Aorta (tissue), 5 donors: ENCODE results near the gene IP6K3. TPM values are rescaled to one million over a fixed set of nuclear protein-coding genes. Genes with fewer than 3 reads are reported as not detected.

Experiments
- ATAC-seq: fragments of 200-7000 bp; cut with Tn5 transposase; one replicate; pipeline ENCODE4 v1.9.1; 2022; ENCODE audit warnings: moderate library complexity; ENCODE audit not compliant: low FRiP score
- DNase-seq, 2 donors: peaks; one replicate each; pipeline ENCODE4 v3.0.0-alpha.2; 2020
- H3K27ac ChIP-seq, 2 donors: one replicate each; pipeline ENCODE4 v1.5.1; 2013; ENCODE audit warnings: low read length in 2 of 2, mild to moderate bottlenecking in 2 of 2, moderate library complexity in 2 of 2, control low read depth in 1 of 2, inconsistent platforms in 1 of 2, low read depth in 1 of 2
- H3K27me3 ChIP-seq, 2 donors: one replicate each; pipeline ENCODE4 v1.6.1; 2013; ENCODE audit warnings: control low read depth in 1 of 2, low read length in 1 of 2, mild to moderate bottlenecking in 1 of 2, moderate library complexity in 1 of 2; ENCODE audit not compliant: insufficient read depth in 2 of 2, control insufficient read depth in 1 of 2
- H3K36me3 ChIP-seq, 2 donors: one replicate each; pipeline ENCODE4 v1.6.1; 2013; ENCODE audit warnings: control low read depth in 1 of 2, low read length in 1 of 2, mild to moderate bottlenecking in 1 of 2; ENCODE audit not compliant: insufficient read depth in 2 of 2, control insufficient read depth in 1 of 2
- H3K4me1 ChIP-seq, 2 donors: one replicate each; pipeline ENCODE4 v1.6.1; 2013; ENCODE audit warnings: low read length in 2 of 2, control low read depth in 1 of 2, mild to moderate bottlenecking in 1 of 2, moderate library complexity in 1 of 2; ENCODE audit not compliant: insufficient read depth in 2 of 2, control insufficient read depth in 1 of 2
- H3K4me3 ChIP-seq, 2 donors: one replicate each; pipeline ENCODE4 v1.5.1; 2013; ENCODE audit warnings: low read length in 2 of 2, control low read depth in 1 of 2, mild to moderate bottlenecking in 1 of 2
- H3K9me3 ChIP-seq: one replicate; pipeline ENCODE4 v1.6.1; 2013; ENCODE audit warnings: mild to moderate bottlenecking, low read length; ENCODE audit not compliant: control insufficient read depth
- WGBS, 2 donors: extraction: QIAGEN DNeasy Blood & Tissue Kit; methylation state at CpG; one replicate each; pipeline ENCODE4 v1.1.7; 2013; 5-methylcytosine and 5-hydroxymethylcytosine counted together
- intact Hi-C, 2 donors: fragments of 100-400 bp; cut with DNase I; formaldehyde crosslinking; loops; one replicate each; pipeline versions ENCODE4 v1.14.2 to v1.15.0; 2022
- polyA plus RNA-seq, 2 donors: library from polyadenylated mRNA; stranded (reverse); fragments of 200-250 nt; gene quantifications; one replicate each; pipeline ENCODE4 v1.2.3, GENCODE V29; 2013
- total RNA-seq, 2 donors: library from RNA; stranded (reverse); fragmentation: NEBNext Ultra II Directional; extraction: Animal tissue kit (Norgen Biotek cat#: 25700); gene quantifications; one replicate each; pipeline ENCODE4 v1.2.1, GENCODE V29; 2021
- donor health status: healthy with polysubstance abuse.
- donor health status: Bipolar disorder and iron deficiency.
- donor health status: DM: no; HTN: no; CAD: no.
- donor health status: DM: no; HTN: no; CAD: no.
- donor health status: DM: yes; HTN: yes; CAD: no.

The IP6K3 gene
- total and polyA plus RNA-seq, 4 donors: 0.63 to 1.0 TPM; not detected in 2

DNA sequence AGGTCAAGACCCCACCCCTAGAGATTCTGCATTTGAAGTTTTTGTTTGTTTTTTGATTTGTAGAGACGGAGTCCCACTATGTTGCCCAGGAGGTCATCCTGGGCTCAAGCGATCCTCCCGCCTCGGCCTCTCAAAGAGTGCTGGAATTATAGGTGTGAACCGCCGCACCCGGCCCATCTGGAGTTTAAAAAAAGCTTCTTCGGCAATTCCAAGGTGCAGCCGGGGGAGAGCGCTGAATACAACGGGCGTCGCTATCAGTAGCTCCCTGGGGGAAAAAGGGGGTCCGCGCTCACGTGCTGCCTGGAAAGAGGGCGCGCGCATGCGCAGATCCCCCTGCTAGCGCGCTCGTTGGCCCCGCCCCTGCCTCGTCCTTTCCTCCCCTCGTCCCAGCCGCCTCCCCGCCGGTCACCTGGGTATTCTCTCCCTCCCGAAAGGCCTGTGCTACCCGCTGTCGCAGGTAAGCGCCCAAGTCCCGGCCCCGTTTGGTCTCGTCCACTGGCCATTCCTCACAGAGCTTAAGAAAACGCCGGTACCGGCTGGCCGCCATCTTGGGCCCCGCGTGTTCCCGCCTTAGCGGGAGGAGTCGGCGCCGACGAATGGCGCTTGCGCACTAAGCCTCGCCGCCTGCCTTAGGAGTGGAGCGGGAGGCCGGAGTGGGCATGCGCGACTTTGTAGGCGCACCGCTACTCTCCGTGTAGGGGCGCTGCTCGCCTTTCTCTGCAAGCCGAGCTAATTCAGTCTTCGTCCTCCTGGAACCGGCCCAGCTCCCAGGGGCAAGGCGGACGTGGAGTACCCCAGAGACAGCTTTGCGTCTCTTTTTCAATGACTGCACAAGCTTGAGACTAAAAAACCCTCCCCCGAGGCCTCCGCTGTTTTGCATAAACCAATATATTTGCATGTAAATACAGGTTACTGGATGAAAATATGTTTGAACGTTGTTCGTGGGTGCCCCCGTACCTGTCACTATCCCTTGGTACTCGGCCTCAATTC lies 35.3 kb downstream of the IP6K3 start, which contains the start of gene UQCC2:
TSS of gene UQCC2 (minus strand) at position 561 of the 990 bp plus-strand sequence. CDS start at position 547, 14 bp downstream.
- ATAC-seq: peak; percentile 99
- no peaks in the 10 kb centered on the region for H3K4me1 ChIP-seq
- intact Hi-C loops: loop anchor here in 1 of 2 donors (5.0 kb wide), 1 partner anchor 76 kb away; the partner anchor contains the start of gene LEMD2
- peak within 1 kb of the TSS in 1 of 2 donors; percentile 78 for H3K27ac ChIP-seq
- H3K9me3 ChIP-seq: no peaks in the 10 kb centered on the region
- DNase-seq: peak; percentile 99
- no peaks in the 10 kb centered on the region for H3K27me3 ChIP-seq
- peak within 1 kb of the TSS; percentile 71 to 86 for H3K4me3 ChIP-seq
- WGBS, 2 donors: 1 to 2% methylated on average over 68 to 73 of the region's 73 CpGs
- no peaks in the 10 kb centered on the region for H3K36me3 ChIP-seq

GRCh38 chr6:33710296-33711121 lies 36.2 kb downstream of the IP6K3 start:
- no peak for DNase-seq

GRCh38 chr6:33709605-33710295 lies 37.0 kb downstream of the IP6K3 start:
- 93 to 95% methylated on average over 10 of the region's 10 CpGs for WGBS, 2 donors

More at GRCh38 chr6:33710296-33711121, 36.2 kb downstream of the IP6K3 start:
- intact Hi-C loops: loop anchor here in 1 of 2 donors (5.0 kb wide), 1 partner anchor 77 kb away; the partner anchor contains the start of gene LEMD2
- Histone ChIP-seq H3K27ac (no peak overlapping the region), H3K9me3 (no peaks in the 10 kb centered on the region), H3K27me3 (no peaks in the 10 kb centered on the region), H3K4me1 (no peaks in the 10 kb centered on the region), H3K4me3 (peak overlapping the region; percentile 71 to 86), H3K36me3 (no peaks in the 10 kb centered on the region)
- no peak for ATAC-seq
- WGBS, 2 donors: 84 to 88% methylated on average over 15 of the region's 15 CpGs

GRCh38 chr6:33708516-33709204 lies 38.0 kb downstream of the IP6K3 start:
- H3K36me3 ChIP-seq: no peaks in the 10 kb centered on the region
- no peak for DNase-seq
- H3K27ac ChIP-seq: no peak overlapping the region
- H3K9me3 ChIP-seq: no peaks in the 10 kb centered on the region
- H3K27me3 ChIP-seq: no peaks in the 10 kb centered on the region
- H3K4me1 ChIP-seq: no peaks in the 10 kb centered on the region
- H3K4me3 ChIP-seq: no peak overlapping the region
- no peak for ATAC-seq
- intact Hi-C loops: no loop called here
- WGBS, 2 donors: 92 to 93% methylated on average over 10 of the region's 10 CpGs

More at GRCh38 chr6:33709605-33710295, 37.0 kb downstream of the IP6K3 start:
- Histone ChIP-seq H3K27me3 (no peaks in the 10 kb centered on the region), H3K4me3 (no peak overlapping the region), H3K36me3 (no peaks in the 10 kb centered on the region), H3K4me1 (no peaks in the 10 kb centered on the region), H3K27ac (no peak overlapping the region), H3K9me3 (no peaks in the 10 kb centered on the region)
- intact Hi-C loops: loop anchor here in 1 of 2 donors (5.0 kb wide), 1 partner anchor 78 kb away; the partner anchor contains the start of gene LEMD2
- DNase-seq (no peak), ATAC-seq (no peak)

- intact Hi-C loops: no loop called here
- ATAC-seq (no peak), DNase-seq (no peak)
- H3K36me3 ChIP-seq: no peaks in the 10 kb centered on the region
- H3K4me3 ChIP-seq: no peak overlapping the region
- H3K4me1 ChIP-seq: no peaks in the 10 kb centered on the region
- no peaks in the 10 kb centered on the region for H3K27me3 ChIP-seq
- H3K9me3 ChIP-seq: no peaks in the 10 kb centered on the region
- WGBS, 2 donors: 88 to 92% methylated on average over 5 of the region's 5 CpGs
- no peak overlapping the region for H3K27ac ChIP-seq
These were observed 38.9 kb downstream of the IP6K3 start for GRCh38 chr6:33707771-33708170.

- H3K4me1 ChIP-seq: no peaks in the 10 kb centered on the region
- no peak overlapping the region for H3K4me3 ChIP-seq
- no peaks in the 10 kb centered on the region for H3K36me3 ChIP-seq
- no peak for DNase-seq
- intact Hi-C loops: no loop called here
- no peaks in the 10 kb centered on the region for H3K9me3 ChIP-seq
- no peak for ATAC-seq
- no peaks in the 10 kb centered on the region for H3K27me3 ChIP-seq
- H3K27ac ChIP-seq: no peak overlapping the region
- WGBS, 2 donors: 77 to 87% methylated on average over 16 of the region's 16 CpGs
These were observed 40.6 kb downstream of the IP6K3 start for GRCh38 chr6:33705955-33706725.

GRCh38 chr6:33705268-33705885 lies 41.3 kb downstream of the IP6K3 start:
- Histone ChIP-seq H3K27me3 (no peaks in the 10 kb centered on the region), H3K36me3 (no peaks in the 10 kb centered on the region), H3K27ac (no peak overlapping the region), H3K9me3 (no peaks in the 10 kb centered on the region), H3K4me1 (no peaks in the 10 kb centered on the region), H3K4me3 (no peak overlapping the region)
- no peak for DNase-seq
- 84 to 86% methylated on average over 9 of the region's 9 CpGs for WGBS, 2 donors
- intact Hi-C loops: no loop called here
- ATAC-seq: no peak
